GM12865 (cell line): Measurements from ENCODE around the gene FNDC5.

Experiments
- DNase-seq: peaks from one replicate; pipeline ENCODE4 v3.0.0; 2010; ENCODE audit warnings: low read depth
- H3K4me3 ChIP-seq: 2 replicates; pipeline ENCODE4 v1.5.1; 2011; ENCODE audit warnings: mild to moderate bottlenecking, low read depth, low read length, control low read depth
- CTCF ChIP-seq: IDR thresholded peaks from 2 replicates; pipeline ENCODE4 v1.5.1; 2011; ENCODE audit warnings: low read length, control low read depth, low read depth, inconsistent platforms; ENCODE audit not compliant: insufficient read depth; ENCODE audit errors: missing control alignments

FNDC5 gene

DNA sequence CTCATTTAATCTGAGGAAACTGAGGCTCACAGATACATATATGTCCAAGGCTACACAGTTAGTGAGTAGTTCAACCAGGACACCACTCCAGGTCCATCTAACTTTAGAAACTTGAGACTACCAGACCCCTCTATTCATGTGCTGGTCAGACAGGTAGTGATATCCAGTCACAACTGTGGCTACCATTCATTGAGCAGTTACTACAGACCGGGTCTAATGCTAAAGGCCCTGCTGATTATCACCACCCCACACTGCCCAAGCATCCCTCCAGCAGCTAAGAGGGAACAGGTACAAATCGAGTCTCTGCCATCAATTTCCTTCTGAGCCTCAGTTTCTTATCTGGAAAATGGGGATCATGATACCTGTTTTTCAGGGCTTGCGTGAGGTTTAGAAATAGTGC is 20.9 kb upstream of the FNDC5 start:
- no peak for DNase-seq
- no peak for TF ChIP-seq CTCF
- no peak overlapping the region for H3K4me3 ChIP-seq

DNA sequence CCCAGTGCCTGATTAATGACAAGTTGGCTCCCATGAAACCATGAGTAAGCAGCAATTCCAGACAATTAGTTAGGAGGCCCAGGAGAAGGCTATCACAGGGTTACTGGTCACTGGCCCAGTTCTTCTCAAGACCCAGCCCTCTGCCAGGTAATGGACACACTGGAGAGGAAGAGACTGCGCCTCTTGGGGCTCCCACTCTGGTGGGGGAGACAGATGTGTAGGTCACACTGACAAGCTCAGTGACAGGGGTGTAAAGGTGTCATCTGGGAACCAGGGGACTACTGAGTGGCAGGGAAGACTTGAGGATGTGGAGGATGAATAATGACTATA is 20.5 kb upstream of the FNDC5 start:
- no peak for DNase-seq
- no peak overlapping the region for H3K4me3 ChIP-seq
- no peak for TF ChIP-seq CTCF

- H3K4me3 ChIP-seq, result no peak overlapping the region
- no peak for TF ChIP-seq CTCF
- no peak for DNase-seq
These were observed 20.0 kb upstream of the FNDC5 start for GRCh38 chr1:32890516-32891240.

DNA sequence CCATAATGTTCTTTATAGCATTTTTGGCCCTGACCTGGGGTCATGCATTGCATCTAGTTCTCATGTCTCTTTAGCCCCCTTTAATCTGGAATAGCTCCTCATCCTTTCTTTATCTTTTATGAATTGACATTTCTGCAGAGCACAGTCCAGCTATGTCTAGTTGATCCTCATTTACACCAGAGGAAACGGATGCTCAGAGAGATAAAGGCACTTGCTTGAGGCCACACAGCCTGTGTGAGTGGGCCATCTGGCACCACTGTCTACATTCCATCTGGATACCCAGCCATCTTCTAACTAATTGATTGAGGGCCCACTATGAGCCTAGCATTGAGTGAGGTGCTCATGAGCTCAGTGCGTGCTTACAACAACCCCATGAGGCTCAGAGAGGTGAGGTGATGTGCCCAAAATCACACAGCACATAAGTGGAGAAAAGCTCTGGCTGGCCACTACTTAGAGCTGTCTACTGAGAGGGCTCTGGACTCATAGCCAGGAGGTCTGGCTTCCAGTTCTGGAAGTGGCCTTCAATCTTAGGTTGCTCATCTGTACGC is 19.1 kb upstream of the FNDC5 start:
- DNase-seq, result no peak
- H3K4me3 ChIP-seq, result no peak overlapping the region
- TF ChIP-seq CTCF, result no peak

DNA sequence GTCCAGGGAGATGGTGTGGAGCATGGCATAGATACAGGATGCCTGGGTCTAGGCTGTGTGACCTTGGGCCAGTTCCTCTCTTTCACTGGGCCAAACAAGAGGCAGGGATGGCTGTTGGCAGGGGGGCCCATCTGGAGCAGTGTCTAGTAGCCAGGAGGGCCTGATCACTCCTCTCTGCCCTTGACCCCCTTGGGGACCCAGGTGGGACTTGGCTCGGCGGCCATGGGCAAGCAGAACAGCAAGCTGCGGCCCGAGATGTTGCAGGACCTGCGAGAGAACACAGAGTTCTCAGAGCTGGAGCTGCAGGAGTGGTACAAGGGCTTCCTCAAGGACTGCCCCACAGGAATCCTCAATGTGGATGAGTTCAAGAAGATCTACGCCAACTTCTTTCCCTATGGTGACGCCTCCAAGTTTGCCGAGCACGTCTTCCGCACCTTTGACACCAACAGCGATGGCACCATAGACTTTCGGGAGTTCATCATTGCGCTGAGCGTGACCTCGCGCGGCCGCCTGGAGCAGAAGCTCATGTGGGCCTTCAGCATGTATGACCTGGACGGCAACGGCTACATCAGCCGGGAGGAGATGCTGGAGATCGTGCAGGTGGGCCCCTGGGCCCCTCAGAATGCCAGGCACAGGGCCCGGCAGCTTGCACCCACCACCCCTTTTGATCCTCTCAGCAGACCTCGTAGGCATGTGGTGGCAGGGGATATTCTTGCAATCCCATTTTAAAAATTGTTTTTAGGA is 18.1 kb upstream of the FNDC5 start:
- no peak overlapping the region for H3K4me3 ChIP-seq
- no peak for TF ChIP-seq CTCF
- no peak for DNase-seq

GRCh38 chr1:32888134-32888533 is 17.4 kb upstream of the FNDC5 start:
- H3K4me3 ChIP-seq, result no peak overlapping the region
- DNase-seq, result no peak
- no peak for TF ChIP-seq CTCF
